HG03575 (cell line): ENCODE data around the gene IFTAP.
"Not testable (repeated sequence)": the region's sequence is repeated elsewhere in the genome, so short reads cannot be mapped to it uniquely, and the experiment has no call there.

ENCODE experiments used
- ATAC-seq: cut with Tn5 transposase; IDR thresholded peaks from one replicate; pipeline ENCODE4 v1.9.1; 2021; ENCODE audit not compliant: unreplicated experiment, insufficient number of reproducible peaks, low FRiP score; ENCODE audit errors: extremely low read depth

IFTAP gene

DNA sequence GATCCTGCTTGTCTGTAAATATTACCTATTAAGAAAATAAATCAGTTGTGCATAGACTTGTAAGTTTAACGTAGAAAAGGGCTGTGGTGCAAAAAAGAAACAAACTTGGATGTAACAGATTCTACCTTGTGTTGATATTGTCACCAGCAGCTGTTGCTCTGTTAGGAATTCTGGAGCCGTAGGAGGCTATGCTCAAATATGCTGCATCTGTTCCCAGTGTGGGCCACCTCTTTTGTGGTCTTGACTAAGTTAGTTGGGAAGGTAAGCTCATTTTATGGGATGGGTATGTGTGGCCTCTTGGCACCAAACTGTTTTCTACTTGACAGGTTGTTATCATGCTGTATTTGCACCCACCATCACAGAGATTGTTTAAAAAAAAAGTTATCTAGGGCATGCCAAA, 33.2 kb downstream of the IFTAP start:
- ATAC-seq, result no peak

DNA sequence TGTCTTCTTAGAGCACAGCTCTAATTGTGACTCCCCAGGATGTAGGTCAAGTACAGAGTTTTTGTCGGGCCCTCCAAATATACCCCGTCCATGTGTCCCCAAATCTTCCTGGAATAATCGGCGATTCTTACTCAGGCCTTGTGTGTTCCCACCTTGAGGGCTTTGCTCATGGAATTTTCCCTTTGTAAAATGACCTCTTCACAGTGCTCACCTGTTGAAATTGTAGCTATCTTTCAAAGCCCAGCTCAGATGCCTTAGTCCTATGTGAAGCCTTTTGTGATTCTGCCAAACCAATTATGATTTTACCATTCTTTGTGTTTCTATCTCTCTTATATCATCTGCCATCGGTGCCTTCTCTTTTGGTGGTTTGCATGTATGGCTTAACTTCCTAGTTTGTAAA, 33.8 kb downstream of the IFTAP start:
- ATAC-seq, result no peak

DNA sequence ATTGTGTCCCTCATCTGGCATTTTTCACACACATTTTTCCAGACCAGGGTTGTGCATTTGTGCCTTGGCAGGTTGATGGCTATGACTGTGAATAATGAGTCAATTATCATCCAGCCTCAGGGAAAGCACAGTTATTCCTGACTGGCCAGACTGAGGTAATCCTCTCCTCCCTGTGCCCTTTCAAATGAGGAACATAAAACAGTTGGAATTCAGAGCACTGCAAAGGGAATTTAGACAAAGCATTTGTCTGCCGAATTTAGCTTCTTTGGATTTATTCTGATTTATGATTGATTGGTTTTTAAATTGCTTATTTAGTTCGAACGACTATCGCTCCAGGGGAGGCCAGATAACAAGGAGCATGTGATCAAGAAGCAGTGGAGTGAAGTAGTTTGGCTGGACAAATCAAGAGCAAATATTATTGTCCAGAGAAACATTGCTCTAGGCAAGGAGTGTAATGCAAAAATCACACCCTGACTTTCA, 34.5 kb downstream of the IFTAP start:
- ATAC-seq, result no peak

DNA sequence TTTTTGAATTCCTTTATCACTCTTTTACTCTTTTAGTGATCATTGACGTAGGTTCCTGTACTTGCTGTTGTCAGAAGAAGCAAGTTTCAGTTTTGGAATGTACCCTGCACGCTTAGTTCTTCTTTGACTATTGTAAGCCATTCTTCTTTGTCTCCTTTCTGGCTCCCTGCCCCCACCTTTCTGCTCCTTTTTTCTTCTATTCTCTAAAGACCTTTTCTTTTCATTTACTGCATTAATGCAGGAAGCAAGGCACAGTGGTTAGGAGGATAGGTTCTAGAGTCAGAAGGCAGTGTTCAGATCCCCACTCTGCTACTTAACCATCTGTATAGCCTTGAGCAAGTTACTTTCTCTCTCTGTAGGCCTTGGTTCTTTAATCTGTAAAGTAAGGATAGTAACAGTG, 37.5 kb downstream of the IFTAP start:
- ATAC-seq, result no peak

DNA sequence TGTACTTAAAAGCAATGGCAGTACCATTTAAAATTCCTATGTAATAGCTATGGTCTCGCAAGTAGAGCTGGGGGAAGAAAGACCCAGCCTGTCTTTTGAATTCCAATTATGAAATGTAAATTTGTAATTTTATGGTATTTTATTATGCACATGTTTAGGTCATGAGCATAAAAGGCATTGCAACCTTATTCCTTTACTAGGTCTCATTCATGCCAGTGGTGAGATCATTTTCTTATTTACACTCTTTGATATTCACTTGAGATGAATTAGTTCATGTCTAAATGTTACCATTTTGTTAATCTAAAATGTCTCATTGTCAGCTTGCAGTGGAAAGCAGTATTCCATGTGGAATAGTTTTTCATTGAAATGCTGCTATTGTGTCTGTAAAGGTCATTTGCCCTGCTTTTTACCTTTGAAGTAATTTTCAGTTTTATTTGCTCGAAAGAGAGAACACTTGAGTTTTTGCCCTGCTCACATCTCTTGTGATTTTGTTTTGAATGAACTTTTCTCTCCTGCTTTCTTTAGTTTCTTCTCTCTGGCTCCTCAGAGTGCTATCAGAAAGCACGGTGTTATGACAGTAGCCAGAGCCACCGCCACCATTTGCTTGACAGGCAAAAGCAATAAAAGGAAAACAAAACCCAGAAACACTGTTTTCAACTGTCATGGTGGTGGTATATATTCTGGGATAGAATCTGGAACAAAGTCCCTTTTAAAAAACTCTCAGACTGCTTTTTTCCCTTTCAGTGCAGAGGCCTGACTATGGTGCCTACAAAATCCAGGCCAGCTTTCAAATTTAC, 41.0 kb downstream of the IFTAP start:
- ATAC-seq, result no peak

DNA sequence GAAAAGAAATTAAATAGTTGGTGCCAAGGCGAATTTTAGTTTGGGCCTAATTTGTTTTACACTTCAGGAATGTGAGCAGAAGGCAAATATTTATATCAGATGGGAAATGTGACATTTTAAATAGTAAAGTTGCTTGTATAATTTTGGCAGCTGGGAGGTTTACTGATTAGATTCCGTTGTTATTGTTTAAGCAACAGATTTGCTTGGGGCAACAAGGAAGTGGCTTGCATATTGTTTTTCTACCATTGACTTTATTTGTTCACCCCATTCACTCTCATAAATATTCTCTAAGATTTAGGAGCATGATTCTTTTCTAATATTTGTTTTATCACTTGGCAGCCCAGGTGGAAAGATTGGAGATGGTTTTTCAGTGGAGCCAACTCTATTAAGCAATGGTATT, 44.3 kb downstream of the IFTAP start:
- ATAC-seq, result no peak

DNA sequence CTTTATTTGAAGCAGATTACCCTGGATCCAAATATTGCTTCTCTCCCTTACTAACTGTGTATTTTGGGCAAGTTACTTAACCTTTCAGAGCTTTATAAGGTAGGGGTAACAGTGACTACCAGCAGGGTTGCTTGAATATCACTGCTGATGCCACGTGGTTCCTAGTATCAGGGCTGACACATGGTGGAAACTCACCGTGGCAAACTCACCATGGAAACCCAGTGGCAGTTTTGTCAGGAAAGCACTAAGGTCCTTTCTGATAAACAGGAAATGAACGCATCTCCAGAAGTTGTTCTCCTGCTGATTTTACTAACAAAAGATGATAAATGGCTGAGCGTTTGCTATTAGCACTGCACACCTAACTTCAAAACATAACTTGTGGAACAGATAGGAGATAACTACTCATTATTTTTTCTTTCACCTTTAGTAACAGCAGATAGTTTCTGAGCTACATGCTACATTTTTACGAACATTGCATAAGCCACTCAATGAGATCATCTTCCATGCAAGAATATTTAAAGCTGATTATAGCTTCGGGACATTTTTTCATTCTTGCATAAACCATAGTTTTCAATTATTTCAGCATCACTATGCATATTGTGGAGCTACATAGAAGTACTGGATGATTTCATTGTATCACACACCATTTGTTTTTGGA, 63.4 kb downstream of the IFTAP start:
- ATAC-seq, result no peak

DNA sequence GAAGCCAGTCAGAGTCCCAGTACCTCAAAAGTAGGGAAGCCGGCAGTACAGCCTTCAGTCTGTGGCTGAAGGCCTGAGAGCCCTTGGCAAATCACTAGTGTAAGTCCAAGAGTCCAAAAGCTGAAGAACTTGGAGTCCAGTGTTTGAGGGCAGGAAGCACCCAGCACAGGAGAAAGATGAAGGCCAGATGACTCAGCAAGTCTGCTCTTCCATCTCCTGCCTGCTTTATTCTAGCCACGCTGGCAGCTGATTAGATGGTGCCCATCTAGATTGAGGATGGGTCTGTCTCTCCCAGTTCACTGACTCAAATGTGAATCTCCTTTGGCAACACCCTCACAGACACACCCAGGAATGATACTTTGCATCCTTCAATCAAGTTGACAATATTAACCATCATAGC, 67.1 kb downstream of the IFTAP start:
- ATAC-seq, result not testable (repeated sequence)

DNA sequence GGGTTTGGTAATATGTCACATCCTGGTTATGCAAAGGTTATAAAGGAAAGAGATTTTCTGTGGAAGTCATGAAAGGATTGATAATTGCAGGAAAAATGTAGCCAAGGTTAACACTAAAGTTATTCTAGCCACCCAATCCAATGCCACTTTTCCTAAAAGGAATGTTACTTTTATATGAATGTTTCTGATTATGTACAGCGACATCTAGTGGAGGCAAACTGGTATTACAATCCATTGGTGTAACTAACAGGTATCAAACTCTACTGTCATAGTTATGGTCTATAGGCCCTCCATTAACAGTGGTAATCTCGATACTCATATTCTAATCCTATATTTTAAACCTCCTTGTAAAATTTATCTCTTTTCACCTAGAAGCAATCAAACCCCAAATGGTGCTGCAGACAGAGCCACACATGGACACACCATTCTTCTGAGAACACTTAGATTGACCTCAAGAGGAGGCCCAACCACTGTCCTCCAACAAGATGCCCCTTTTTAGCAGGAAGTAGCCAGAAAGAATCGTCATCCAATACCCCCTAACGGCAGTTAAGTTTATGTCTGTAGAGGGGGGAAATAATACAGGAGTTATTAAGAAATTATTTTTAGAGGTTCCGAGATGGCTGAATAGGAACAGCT, 78.6 kb downstream of the IFTAP start:
- no peak for ATAC-seq

DNA sequence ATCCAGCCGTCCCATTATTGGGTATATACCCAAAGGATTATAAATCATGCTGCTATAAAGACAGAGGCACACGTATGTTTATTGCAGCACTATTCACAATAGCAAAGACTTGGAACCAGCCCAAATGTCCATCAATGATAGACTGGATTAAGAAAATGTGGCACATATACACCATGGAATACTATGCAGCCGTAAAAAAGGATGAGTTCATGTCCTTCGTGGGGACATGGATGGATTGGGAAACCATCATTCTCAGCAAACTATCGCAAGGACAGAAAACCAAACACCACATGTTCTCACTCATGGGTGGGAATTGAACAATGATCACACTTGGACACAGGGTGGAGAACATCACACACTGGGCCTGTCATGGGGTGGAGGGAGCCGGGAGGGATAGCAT, 85.2 kb downstream of the IFTAP start:
- ATAC-seq, result not testable (repeated sequence)

DNA sequence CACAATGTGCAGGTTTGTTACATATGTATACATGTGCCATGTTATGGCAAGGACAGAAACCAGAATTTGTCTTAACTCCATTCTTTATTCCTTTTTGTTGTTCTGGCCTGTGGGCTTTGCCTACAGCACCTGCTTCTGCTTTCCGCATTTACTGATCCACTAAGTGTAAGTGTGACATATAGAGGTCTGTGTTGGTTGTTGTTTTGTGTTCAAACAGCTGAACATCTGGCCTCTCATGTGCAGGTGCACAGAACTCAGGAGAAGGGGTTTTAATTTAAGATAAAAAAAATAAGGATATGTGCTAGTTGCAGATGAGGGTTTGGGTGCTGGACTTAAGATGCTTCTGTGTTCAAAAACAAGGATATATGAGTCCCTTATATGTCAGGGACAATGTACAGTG, 89.5 kb downstream of the IFTAP start:
- ATAC-seq, result no peak

DNA sequence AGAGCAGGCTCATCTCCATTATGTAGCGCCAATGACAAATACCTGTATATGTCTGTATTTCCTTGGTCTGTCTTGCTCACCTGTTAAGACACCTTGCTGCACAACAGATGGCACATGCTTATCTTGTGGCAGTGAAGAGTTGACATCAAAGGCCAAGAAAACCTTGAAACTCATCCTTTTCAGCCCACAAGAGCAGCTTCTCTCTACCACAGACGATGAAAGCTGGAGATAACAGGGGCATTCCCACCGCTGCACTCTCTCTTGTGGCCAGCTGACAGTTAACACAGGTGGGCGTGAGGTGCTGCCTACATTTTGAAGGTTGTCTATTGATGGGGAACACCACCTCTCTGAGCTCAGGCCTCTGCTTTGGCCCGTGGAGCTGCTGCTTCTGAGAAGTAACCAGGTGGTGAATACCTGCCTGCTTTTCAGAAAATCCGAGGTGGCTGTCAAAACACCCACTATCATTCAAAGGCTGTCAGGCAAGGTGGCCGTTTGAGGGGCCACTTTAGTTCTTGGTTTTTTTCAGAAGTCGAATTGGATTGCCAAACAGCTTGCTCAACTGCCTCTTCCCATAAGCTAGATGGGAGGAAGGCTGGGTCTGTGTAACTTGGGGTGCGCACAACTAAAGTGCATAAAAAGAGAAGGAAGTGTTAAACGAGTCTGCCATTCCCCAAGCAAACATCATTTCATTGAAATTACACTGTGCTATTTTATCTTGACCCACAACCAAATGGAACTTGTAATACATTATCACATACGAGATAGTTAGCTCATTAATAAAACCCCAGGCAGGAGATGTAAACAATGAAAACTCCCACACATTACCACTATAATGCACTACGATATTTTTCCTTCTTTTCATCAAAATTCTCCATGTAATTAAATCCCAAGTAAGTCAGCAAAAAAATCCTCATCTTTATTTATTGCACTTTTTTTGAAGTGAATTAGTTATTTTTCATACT, 90.8 kb downstream of the IFTAP start:
- no peak for ATAC-seq

DNA sequence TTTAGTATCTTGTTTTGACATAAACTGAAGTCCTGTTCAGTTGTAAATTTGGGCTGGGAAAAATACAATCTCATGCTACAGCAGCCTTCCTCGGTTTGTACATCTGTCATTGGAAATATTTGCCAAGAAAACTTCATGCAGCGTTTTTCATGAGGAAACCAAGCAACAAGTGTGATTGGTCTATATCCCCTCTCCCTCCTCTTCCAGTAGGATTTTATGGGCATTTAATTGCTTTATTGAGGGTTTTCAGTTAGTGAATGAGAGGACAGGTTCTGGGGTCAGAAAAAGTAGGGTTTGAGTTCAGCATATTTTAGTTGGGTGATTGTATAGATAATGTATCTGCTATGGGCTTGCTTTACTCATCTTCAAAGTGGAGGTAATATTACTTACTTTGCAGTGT, 93.8 kb downstream of the IFTAP start:
- ATAC-seq, result no peak

DNA sequence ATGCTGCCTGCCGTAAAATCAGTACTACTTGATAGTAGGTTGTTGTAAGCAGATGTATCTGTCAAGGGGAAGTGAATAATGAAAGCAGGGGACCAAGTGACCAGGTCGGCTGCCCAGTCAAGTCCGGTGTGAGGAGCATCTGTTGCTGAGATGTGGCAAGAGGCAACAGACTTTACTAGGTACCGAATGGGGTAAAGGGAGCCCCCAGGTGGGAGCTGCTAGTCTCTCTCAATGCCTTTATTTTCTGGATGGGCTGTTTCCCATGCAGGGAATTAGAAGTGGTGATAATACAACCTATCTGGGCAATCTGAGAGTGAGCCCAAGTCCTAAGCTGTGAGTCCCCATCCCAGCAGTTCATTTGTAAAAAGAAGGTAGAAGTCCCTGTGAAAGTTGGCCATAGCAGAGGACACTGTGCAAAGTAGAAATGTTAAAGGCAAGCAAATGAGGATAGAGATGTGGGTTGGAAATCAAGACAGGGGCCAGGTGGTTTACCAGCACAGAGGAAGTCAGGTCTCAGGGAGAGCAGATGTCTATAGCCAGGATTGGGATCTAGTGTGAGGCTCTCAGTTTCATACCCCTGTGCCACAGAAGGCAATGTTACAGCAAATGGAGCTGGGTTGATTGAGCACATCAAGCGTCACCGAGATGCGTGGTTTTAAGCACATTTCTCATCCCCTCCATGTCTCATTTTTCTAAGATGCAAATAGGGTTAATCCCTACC, 94.4 kb downstream of the IFTAP start:
- ATAC-seq, result no peak

DNA sequence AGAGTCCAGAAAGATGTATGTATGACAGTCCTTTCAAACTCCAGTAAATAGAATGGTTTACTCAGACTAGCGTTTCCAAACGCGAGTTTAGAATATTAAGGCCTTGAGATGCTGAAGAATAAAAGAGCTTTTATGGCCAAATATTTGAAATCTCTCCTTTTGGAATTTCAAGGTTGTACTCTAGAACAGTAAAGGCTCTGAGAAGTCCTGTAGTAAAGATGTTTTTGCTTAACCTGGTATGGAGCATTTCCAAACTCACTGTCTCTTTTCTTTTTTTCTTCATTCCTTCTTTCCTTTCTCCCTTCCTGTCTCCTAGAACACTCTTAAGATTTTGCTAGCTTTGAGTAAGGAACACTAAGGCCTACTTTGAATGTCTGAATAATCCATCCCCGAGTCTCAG, 95.1 kb downstream of the IFTAP start:
- no peak for ATAC-seq

DNA sequence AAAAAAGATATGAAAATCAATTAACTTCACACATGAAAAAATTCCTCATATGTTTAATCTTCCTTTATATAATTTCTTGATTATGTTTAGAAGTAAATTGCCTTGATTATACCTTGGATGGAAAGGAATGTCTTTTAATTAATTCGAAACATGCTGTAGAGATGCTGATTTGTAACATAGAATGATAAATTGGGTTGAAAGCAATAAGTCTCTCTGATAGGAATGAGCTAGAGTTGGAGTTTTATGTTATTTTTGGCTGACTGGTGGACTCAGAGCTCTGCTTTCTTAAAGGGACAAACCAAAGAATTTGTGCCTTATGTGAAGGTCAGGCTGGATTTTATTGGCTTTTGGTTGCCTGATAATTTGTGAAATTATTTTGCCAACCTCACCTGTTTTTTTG, 98.4 kb downstream of the IFTAP start:
- no peak for ATAC-seq

DNA sequence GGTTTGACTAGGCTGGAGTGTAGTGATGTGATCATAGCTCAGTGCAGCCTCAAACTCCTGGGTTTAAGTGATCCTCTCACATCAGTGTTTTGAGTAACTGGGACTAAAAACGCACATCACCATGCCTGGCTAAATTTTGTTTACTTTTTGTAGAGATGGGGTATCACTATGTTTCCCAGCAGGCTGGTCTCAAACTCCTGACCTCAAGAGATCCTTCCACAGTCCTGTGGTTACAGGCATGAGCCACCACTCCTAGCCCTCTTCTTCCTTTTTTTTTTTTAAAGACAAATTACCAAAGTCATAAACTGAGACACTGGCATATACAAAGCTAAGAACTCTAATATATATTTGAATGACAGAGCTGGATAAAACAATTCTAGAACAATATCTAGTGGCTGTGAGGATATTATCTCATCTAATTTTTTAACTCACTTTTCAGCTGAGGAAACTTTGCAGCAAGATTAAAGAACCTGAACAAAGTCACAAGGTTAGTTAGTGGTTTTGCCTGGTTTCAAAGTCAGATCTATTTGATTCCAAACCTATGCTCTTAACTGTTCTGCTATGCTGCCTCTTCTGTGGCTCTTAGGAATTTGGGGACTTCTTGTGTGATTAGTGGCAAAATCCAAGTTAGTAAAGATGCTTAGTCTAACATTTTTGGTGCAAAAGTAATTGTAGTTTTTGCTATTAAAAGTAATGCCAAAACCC, 99.0 kb downstream of the IFTAP start:
- no peak for ATAC-seq

DNA sequence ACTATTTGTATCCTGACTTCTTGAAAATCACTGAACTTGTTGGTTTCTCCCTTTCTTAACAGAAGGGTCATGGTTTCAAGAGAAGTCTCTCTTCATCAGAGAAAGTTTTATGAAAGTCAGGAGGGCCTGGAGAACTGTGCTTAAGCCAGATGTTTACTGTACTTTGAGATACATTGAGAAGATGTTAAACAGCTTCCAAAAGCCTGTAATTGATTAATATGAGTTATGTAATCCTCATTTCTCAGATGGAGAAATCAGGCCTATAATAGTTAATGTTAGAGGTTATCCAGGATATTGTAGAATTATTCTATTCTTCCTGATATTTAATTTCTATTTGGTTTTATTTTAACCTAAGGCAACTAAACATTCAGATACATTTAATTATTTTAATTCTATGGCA, 100.8 kb downstream of the IFTAP start:
- ATAC-seq, result no peak
